GM19463 (cell line): Measurements from ENCODE around the gene GRAMD4.

Experiments
- ATAC-seq: cut with Tn5 transposase; IDR thresholded peaks from one replicate; pipeline ENCODE4 v1.9.1; 2021; ENCODE audit warnings: mild to moderate bottlenecking, moderate library complexity; ENCODE audit not compliant: unreplicated experiment

GRAMD4 gene

DNA sequence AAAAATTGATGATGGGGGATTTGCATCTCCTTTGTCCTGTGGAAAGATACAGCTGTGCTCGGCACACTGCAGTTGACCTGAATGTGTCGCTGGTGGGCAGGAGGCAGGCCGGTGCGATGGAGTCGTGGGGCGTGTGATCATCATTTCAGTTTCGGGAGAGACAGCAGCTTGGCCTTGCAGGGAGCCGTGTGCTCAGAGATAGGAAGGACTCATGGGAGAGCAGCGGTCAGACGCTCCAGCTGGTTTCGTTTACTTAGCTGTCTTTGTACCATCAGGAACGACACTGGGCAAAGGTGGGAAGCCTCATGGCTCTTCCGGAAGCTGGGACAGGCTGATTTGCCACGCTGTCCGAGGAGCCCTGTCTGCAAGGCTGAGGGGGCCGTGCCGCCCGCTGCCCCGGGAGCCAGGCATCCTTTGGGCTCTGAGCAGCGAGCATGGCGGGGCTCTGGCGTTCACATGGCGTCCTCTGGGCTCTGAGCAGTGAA lies 32.7 kb downstream of the GRAMD4 start:
- no peak for ATAC-seq

DNA sequence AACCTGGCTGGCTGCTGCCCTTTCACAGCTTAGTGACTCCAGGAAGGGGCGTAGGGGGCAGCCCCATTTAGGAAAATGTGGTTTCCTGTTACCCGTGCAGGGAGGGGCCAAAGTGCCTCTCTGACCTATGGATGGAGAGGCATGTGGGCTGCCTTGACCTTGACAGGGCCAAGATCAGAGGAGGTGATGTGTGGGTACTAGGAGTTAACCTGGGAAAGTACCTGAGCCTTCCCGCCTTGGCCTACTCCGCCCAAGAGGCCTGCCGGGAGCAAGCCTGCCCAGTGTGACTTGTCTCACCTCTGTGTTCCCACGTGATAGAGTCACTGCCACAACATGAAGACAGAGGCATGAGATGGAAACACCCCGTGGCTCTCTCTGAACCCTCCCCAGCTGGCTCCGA lies 33.4 kb downstream of the GRAMD4 start:
- no peak for ATAC-seq

DNA sequence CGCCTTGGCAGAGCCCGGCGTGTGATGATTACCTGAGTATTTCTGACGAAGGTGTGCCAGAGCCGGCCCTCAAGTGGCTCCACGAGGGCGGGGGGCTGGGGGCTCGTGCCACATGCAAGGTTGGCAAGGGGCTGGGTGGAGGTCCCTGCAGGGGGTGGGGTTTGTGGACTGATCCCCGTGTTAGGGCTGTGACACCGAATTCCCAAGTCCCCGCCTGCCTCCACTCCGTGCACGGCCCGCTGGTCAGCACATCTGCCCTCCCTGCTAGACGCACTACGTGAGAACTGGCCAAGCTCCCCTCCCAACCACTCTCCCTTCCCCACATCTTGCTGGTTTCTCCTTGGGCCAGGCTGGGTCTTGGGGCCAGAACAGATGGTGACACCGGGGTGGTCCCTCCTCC lies 34.2 kb downstream of the GRAMD4 start:
- no peak for ATAC-seq

- no peak for ATAC-seq
Measured at GRCh38 chr22:46654927-46655595, 34.9 kb downstream of the GRAMD4 start.

GRCh38 chr22:46655861-46656608 lies 35.8 kb downstream of the GRAMD4 start:
- ATAC-seq = no peak

DNA sequence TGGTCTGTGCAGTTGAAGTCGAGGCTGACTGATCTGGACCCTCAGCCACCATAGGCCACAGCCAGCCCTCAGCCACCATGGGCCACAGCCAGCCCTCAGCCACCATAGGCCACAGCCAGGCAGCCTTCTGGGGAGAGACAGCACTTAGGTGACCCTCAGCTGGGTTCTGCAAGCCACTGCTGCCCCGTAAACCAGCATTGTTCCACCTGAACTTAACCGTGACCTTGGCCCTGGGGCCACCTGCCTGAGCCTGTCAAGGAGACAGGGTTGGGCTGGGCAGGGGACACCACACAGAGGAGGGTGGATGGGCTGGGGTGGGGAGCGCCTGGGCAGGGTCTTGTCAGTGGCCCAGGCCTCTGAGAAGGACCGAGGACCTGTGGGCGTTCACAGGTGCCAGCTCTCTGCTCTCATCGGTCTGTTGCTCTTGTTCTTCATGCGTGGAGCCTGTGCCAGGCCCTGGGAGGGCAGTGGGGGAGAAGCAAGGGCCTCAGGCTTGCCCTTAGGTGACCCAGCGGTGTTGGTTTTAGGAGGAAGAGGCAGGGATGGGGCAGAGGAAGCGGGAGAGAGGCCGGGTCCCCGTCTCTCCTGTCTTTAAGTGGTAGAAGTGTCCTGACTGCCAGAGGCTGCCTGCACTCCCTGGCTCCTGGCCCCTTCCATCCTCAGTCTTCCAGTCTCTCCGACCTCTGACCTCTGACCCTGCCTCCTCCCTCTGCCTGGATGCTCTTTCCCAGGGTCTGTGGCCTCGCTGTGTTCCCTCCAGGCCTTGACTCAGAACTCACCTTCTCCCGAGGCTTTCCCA lies 36.9 kb downstream of the GRAMD4 start:
- ATAC-seq = no peak

GRCh38 chr22:46657655-46657953 lies 37.4 kb downstream of the GRAMD4 start:
- no peak for ATAC-seq

DNA sequence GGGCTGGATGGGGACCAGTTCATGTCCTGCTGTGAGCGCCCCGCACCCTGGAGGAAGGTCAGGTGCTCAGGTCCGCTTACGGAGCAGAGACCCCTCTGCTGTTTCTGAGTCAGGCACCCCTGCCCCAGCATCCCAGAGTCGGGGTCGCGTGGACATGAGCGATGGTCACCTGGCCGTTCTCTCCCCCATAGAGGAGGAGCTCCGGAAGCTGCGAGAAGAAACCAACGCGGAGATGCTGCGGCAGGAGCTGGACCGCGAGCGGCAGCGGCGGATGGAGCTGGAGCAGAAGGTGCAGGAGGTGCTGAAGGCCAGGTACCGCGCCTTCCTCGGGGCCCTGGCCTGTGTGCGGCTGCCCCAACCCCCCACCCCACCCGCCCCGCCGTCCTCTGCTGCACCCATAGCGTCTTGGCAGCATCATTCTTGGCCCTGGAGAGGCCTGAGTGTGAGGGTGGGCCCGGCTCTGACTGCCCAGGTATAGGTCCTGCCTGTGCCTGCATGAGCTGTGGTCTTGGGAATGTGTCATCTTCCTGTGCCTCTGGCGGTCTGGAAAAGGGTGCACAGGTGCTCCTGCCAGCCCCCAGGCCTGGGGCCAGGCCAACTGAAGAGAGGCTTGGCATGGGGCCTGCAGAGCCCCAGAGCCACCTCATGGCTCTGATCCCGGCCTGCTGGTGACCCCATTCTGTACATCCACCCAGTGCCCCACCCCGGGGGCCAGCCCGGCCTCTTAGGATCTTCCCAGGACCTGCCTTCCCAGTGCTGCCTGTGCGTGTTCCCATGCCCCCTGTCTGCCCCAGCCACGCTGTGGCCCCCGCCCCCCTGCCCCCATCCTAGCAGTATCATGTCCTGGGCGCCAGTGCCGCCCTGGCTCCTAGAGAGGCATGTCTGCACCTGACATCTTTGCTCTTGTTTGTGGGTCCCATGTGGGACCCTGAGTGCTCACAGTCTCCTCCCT lies 38.1 kb downstream of the GRAMD4 start:
- no peak for ATAC-seq

GRCh38 chr22:46659059-46659790 lies 39.0 kb downstream of the GRAMD4 start:
- no peak for ATAC-seq

DNA sequence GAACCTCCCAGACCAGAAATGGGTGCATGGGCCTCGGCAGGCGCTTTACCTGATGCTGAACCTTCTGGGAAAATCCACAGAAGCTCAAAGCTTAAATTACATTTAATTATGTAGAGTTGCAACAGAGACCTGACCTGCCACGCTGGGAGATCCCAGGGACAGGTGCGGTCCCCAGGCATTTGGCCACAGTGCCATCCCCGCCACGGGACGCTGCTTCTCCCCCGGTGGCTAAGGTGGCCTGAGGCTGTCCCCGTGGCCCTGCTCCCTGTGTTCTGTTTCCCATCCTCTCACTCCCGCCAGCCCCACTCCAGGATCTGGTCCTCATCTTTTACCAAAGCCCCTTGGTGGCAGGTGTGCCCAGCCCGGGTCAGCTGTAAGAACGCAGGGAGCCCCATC lies 39.6 kb downstream of the GRAMD4 start:
- no peak for ATAC-seq

- no peak for ATAC-seq
Measured at GRCh38 chr22:46660604-46661201, 40.5 kb downstream of the GRAMD4 start.

DNA sequence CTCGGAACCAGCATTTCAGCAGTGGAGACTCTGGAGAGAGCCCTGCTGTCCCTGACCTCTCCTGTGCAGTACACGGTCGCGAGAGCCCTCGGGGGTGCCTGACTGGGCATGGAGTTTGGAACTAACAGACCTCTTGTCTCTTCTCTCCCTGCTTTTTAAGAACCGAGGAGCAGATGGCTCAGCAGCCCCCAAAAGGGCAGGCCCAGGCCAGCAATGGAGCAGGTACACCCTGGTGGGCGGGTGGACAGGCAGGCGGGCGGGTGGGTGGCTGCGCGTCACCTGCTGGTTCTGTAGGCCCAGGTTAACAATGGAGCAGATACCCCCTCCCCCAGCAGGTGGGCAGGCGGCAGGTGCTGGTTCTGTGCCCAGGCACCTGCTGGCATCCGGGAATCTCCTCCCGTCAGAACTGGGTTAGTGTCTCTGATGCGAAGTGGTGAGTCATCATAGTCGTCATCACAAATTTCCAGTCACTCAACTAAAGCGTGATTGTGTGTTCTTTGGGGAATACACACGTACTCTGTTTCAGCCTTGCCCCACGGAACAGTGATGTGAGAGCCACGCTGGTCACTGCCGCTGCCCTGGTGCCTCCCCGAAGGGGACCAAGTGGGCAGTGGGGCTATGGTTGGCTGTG lies 41.1 kb downstream of the GRAMD4 start:
- no peak for ATAC-seq

DNA sequence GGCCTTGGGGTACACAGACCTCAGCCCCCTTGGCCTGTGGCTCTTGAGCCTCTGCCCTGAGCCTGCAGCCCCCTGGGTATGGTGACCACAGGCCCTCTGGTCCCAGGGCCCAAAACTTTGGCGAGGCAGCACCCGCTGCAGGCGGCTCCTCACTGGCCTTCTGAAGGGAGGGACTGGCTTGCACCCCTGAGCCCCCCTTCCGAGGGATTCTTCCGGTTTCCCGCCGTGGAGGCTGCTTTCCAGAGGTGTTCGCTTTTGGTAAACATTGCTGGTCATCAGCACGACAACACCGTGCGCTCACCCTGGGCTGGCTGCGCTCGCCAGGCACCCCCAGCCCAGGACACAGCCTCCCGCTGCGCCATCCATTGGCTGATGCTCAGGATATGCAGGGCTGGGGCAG lies 42.0 kb downstream of the GRAMD4 start:
- no peak for ATAC-seq

GRCh38 chr22:46663001-46663400 lies 42.8 kb downstream of the GRAMD4 start:
- no peak for ATAC-seq

GRCh38 chr22:46663436-46664100 lies 43.4 kb downstream of the GRAMD4 start:
- ATAC-seq = no peak

DNA sequence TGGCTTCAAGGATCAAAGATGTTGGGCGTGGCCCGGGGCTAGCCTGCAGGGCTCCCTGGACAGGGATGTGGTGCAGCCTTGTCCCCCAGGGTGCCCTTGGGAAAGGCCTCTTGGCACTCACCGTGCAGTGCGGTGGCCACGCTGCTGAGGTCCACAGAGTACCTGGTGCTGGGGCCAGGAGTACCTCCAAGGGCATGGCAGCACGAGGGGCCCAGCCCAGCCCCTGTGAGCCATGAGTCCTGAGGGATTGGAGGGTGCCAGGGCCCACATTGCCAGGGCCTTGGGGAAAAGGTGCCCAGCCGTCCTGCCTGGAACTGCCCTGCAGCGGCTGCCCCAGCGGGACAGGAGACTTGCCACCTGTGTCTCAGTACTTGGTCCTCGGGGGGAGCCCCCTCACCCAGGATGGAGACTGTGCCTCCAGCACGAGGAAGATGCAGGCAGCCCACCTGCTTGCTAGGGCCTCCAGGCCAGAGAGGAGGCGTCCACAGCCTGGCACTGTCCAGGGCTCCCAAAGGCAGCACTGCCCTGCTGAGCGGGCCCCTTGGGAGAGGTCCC lies 44.2 kb downstream of the GRAMD4 start:
- no peak for ATAC-seq

- ATAC-seq = no peak
Measured at GRCh38 chr22:46665151-46665695, 45.0 kb downstream of the GRAMD4 start.

DNA sequence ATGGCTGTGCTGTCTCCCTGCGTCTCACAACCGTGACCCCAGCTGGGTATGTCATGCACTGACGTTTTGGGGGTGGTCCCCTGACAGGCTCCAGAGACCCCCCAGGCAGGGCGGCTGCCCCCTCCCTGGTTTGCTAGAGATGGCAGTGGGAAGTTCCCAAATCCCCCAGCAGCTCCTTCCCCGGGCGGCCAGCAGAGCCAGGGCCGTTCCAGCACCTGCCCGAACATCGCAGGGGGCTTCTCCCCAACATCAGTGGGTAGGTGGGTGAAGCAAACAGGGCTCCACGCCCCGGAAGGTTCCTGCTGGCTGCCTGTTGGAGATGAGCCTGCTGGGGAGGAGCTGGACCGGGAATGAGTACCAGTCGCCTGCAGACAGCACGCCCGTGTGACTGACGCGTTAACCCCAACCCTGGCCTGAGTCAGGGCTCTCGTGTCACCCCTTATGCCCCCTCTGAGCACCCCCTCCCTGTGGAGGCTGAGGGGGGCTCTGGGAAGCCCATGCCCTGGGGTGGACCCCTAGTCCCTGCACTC lies 45.6 kb downstream of the GRAMD4 start:
- ATAC-seq = no peak
